GM10847 (cell line): ENCODE measurements around the gene CYP3A4.

Experiments
- POLR2A ChIP-seq: IDR thresholded peaks from 2 replicates; pipeline ENCODE4 v1.6.1; 2011; ENCODE audit not compliant: insufficient read length; ENCODE audit errors: extremely low read depth

CYP3A4 gene

GRCh38 chr7:99798972-99799371, 15.0 kb upstream of the CYP3A4 start:
- no peak for TF ChIP-seq POLR2A

- no peak for TF ChIP-seq POLR2A
These were observed 10.9 kb upstream of the CYP3A4 start for GRCh38 chr7:99794585-99795502.

GRCh38 chr7:99793443-99793842, 9.5 kb upstream of the CYP3A4 start:
- no peak for TF ChIP-seq POLR2A

GRCh38 chr7:99792967-99793366, 9.0 kb upstream of the CYP3A4 start:
- TF ChIP-seq POLR2A: no peak

- no peak for TF ChIP-seq POLR2A
These were observed 7.8 kb upstream of the CYP3A4 start for GRCh38 chr7:99791667-99792369.

GRCh38 chr7:99791021-99791420, 7.0 kb upstream of the CYP3A4 start:
- no peak for TF ChIP-seq POLR2A

GRCh38 chr7:99790407-99790806, 6.4 kb upstream of the CYP3A4 start:
- no peak for TF ChIP-seq POLR2A

- no peak for TF ChIP-seq POLR2A
These were observed 5.6 kb upstream of the CYP3A4 start for GRCh38 chr7:99789441-99790070.

GRCh38 chr7:99788554-99788953, 4.6 kb upstream of the CYP3A4 start:
- no peak for TF ChIP-seq POLR2A

- TF ChIP-seq POLR2A: no peak
These were observed 2.8 kb upstream of the CYP3A4 start for GRCh38 chr7:99786726-99787335.

GRCh38 chr7:99782012-99782953, 1.7 kb downstream of the CYP3A4 start:
- no peak for TF ChIP-seq POLR2A

GRCh38 chr7:99780588-99780987, 3.4 kb downstream of the CYP3A4 start:
- no peak for TF ChIP-seq POLR2A

- TF ChIP-seq POLR2A: no peak
These were observed 4.0 kb downstream of the CYP3A4 start for GRCh38 chr7:99779949-99780348.

- no peak for TF ChIP-seq POLR2A
These were observed 5.1 kb downstream of the CYP3A4 start for GRCh38 chr7:99778880-99779279.
